B cell (primary cell): ENCODE results near the gene LCN12.

Source experiments
- EZH2 ChIP-seq: IDR thresholded peaks from 2 replicates; pipeline ENCODE4 v1.6.1; 2012; ENCODE audit warnings: borderline replicate concordance, low read depth, mild to moderate bottlenecking, moderate library complexity, low read length; ENCODE audit not compliant: insufficient read depth, poor library complexity, severe bottlenecking
- TF ChIP-seq, protein P1 (sequence below): fragments of 200-600 bp; IDR thresholded peaks from one replicate; pipeline ENCODE4 v1.8.0; 2022; ENCODE audit warnings: antibody characterized with exemption, mild to moderate bottlenecking

DNA sequence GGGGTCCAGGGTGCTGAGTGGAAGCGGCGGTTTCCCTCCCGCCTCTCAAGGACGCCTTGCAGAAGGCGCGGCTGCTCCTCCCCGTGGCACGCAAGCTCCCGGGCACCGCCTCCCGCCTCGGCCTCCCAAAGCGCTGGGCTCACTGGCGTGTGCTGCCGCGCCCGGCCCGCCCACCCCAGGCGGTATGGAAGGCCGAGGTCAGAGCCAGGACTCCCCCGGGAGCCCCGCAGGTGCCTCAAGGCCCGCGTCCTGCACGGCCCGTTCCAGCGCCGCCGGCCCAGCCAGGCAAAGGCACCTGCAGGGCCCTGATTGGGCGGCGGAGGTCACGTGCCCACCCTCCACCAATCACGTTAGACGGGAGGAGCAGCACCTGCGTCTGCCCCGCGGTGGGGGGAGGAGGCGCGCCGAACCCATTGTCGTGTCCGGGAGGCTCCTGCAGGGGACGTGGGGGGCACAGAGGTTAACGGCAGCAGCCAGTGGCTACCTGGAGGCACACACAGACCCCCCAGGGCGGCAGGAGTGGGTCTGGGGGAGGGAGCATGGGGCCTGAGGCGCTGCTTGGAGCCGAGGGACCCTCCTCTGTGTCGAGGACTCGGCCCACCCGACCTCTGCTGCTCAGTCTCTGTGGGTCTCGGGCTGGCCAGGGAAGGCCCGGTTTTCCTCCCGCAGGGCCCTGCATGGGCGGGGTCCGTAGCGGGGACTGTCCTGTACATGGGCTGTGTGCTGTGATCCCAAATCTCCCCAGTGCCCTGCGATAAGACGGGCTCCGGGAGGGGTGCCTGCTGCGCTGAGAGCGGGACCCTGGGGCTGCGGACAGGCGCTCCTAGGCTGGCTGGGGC is 2.0 kb upstream of the LCN12 start:
- TF ChIP-seq, protein P1, sequence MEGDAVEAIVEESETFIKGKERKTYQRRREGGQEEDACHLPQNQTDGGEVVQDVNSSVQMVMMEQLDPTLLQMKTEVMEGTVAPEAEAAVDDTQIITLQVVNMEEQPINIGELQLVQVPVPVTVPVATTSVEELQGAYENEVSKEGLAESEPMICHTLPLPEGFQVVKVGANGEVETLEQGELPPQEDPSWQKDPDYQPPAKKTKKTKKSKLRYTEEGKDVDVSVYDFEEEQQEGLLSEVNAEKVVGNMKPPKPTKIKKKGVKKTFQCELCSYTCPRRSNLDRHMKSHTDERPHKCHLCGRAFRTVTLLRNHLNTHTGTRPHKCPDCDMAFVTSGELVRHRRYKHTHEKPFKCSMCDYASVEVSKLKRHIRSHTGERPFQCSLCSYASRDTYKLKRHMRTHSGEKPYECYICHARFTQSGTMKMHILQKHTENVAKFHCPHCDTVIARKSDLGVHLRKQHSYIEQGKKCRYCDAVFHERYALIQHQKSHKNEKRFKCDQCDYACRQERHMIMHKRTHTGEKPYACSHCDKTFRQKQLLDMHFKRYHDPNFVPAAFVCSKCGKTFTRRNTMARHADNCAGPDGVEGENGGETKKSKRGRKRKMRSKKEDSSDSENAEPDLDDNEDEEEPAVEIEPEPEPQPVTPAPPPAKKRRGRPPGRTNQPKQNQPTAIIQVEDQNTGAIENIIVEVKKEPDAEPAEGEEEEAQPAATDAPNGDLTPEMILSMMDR, result peak; percentile 36
- no peak for TF ChIP-seq EZH2
